Esophagus muscularis mucosa (tissue), 4 donors: ENCODE measurements around the gene ADRB2. TPM values are rescaled to one million over a fixed set of nuclear protein-coding genes. Genes with fewer than 3 reads are reported as not detected.

Experiments used
- DNase-seq: peaks from one replicate; pipeline ENCODE4 v3.0.0-alpha.2; 2017; ENCODE audit errors: extremely low spot score
- H3K27ac ChIP-seq, 4 donors: fragments of 200-600 bp; sonication (generic); replicated peaks in 1 of 4; 1 replicate in 3 of 4; 2 replicates in 1 of 4; pipeline ENCODE4 v1.5.1; 2016 to 2019; ENCODE audit warnings: mild to moderate bottlenecking in 1 of 4
- H3K27me3 ChIP-seq, 4 donors: fragments of 200-600 bp; sonication (generic); one replicate each; pipeline versions ENCODE4 v1.5.1 to v1.6.0; 2016 to 2019
- H3K36me3 ChIP-seq, 4 donors: fragments of 200-600 bp; sonication (generic); one replicate each; pipeline ENCODE4 v1.5.1; 2016 to 2019
- H3K4me1 ChIP-seq, 4 donors: fragments of 200-600 bp; sonication (generic); one replicate each; pipeline ENCODE4 v1.5.1; 2016 to 2019
- H3K4me3 ChIP-seq, 4 donors: fragments of 200-600 bp; sonication (generic); 1 replicate in 2 of 4; 2 replicates in 2 of 4; pipeline ENCODE4 v1.5.1; 2016 to 2019; ENCODE audit warnings: mild to moderate bottlenecking in 4 of 4, moderate library complexity in 1 of 4
- H3K9me3 ChIP-seq, 4 donors: fragments of 200-600 bp; sonication (generic); 1 replicate in 3 of 4; 2 replicates in 1 of 4; pipeline ENCODE4 v1.5.1; 2016 to 2019
- CTCF ChIP-seq, 3 experiments: fragments of 200-600 bp in 2 of 3; fragments of 450-650 bp in 1 of 3; sonication (generic) in 2 of 3; IDR thresholded peaks; one replicate each; pipeline ENCODE4 v1.5.1; 2017 to 2019; ENCODE audit warnings: antibody characterized with exemption in 3 of 3, mild to moderate bottlenecking in 2 of 3, moderate library complexity in 1 of 3
- EP300 ChIP-seq: sonication (generic); formaldehyde crosslinking; IDR thresholded peaks from one replicate; pipeline ENCODE4 v1.6.1; 2017; ENCODE audit warnings: antibody characterized with exemption
- POLR2A ChIP-seq: fragments of 450-650 bp; IDR thresholded peaks from one replicate; pipeline ENCODE4 v1.6.1; 2017; ENCODE audit warnings: antibody characterized with exemption, moderate library complexity, mild to moderate bottlenecking, low read depth
- POLR2AphosphoS5 ChIP-seq, 2 donors: sonication (generic); formaldehyde crosslinking; IDR thresholded peaks; one replicate each; pipeline ENCODE4 v1.6.1; 2017; ENCODE audit warnings: antibody characterized with exemption in 2 of 2
- WGBS: methylation state at CpG from one replicate; pipeline ENCODE4 v1.1.5; 2018; 5-methylcytosine and 5-hydroxymethylcytosine counted together
- intact Hi-C: fragments of 100-400 bp; cut with DNase I; formaldehyde crosslinking; loops from one replicate; pipeline ENCODE4 v1.15.1; 2023
- total RNA-seq, 4 donors: library from RNA; depleted of rRNA; stranded (reverse); fragments of >200 nt; gene quantifications; one replicate each; pipeline versions ENCODE4 v1.1.0 to v1.2.1, GENCODE V29; 2016

Gene ADRB2
- total RNA-seq, 4 donors from 2014 or later, result 4.2 to 6.1 (median 4.9) TPM

- Histone ChIP-seq H3K4me3 (no peak overlapping the region), H3K9me3 (no peaks in the 10 kb centered on the region), H3K27ac (no peak overlapping the region), H3K4me1 (peaks cover 14 to 34% (median 19%) of the 10 kb centered on the region in 4 donors), H3K36me3 (no peaks in the 10 kb centered on the region), H3K27me3 (no peaks in the 10 kb centered on the region)
- intact Hi-C loops, result no loop called here
- no peak for DNase-seq
- TF ChIP-seq POLR2A (no peak), CTCF (IDR thresholded peaks at IDR 0.05) (no peak), POLR2AphosphoS5 (IDR thresholded peaks at IDR 0.05) (no peak), EP300 (no peak)
- 72% methylated on average over 2 of the region's 2 CpGs for WGBS
Observed at GRCh38 chr5:148861088-148861487, 34.7 kb downstream of the ADRB2 start.

GRCh38 chr5:148861696-148862095 lies 35.3 kb downstream of the ADRB2 start:
- no peaks in the 10 kb centered on the region for H3K27me3 ChIP-seq
- H3K4me3 ChIP-seq, result no peak overlapping the region
- peaks cover 14 to 28% (median 19%) of the 10 kb centered on the region in 4 donors for H3K4me1 ChIP-seq
- H3K36me3 ChIP-seq, result no peaks in the 10 kb centered on the region
- WGBS, result 87% methylated on average over 3 of the region's 3 CpGs
- H3K27ac ChIP-seq, result no peak overlapping the region
- DNase-seq, result no peak
- H3K9me3 ChIP-seq, result no peaks in the 10 kb centered on the region
- TF ChIP-seq POLR2AphosphoS5 (IDR thresholded peaks at IDR 0.05), result no peak
- TF ChIP-seq POLR2A, result no peak
- no peak for TF ChIP-seq CTCF (IDR thresholded peaks at IDR 0.05)
- no peak for TF ChIP-seq EP300
- intact Hi-C loops, result no loop called here

- no peak overlapping the region for H3K4me3 ChIP-seq
- WGBS, result 56% methylated on average over 5 of the region's 5 CpGs
Observed at GRCh38 chr5:148864113-148864841, 37.9 kb downstream of the ADRB2 start.

GRCh38 chr5:148866024-148866423 lies 39.6 kb downstream of the ADRB2 start:
- TF ChIP-seq CTCF (IDR thresholded peaks at IDR 0.05) (no peak), EP300 (no peak), POLR2AphosphoS5 (IDR thresholded peaks at IDR 0.05) (no peak), POLR2A (no peak)
- intact Hi-C loops, result no loop called here
- no peaks in the 10 kb centered on the region for H3K36me3 ChIP-seq
- no peaks in the 10 kb centered on the region for H3K27me3 ChIP-seq
- no peak overlapping the region for H3K4me3 ChIP-seq
- H3K27ac ChIP-seq, result no peak overlapping the region
- DNase-seq, result no peak
- peaks cover 13 to 21% (median 16%) of the 10 kb centered on the region in 4 donors for H3K4me1 ChIP-seq
- no peaks in the 10 kb centered on the region for H3K9me3 ChIP-seq
- 80% methylated on average over 1 of the region's 2 CpGs for WGBS

More at GRCh38 chr5:148864113-148864841, 37.9 kb downstream of the ADRB2 start:
- TF ChIP-seq EP300 (no peak), POLR2A (no peak), POLR2AphosphoS5 (IDR thresholded peaks at IDR 0.05) (no peak), CTCF (IDR thresholded peaks at IDR 0.05) (no peak)
- H3K27ac ChIP-seq, result peak overlapping the region in 2 of 4 donors; percentile 28 to 52
- peaks cover 14 to 22% (median 17%) of the 10 kb centered on the region in 4 donors for H3K4me1 ChIP-seq
- H3K9me3 ChIP-seq, result no peaks in the 10 kb centered on the region
- H3K36me3 ChIP-seq, result no peaks in the 10 kb centered on the region
- DNase-seq, result no peak
- intact Hi-C loops, result no loop called here
- no peaks in the 10 kb centered on the region for H3K27me3 ChIP-seq
